ENCODE data around the gene OR6X1. TPM values are rescaled to one million over a fixed set of nuclear protein-coding genes. Genes with fewer than 3 reads are reported as not detected.

OR6X1 gene
- total RNA-seq, 1 donor from 2014 or later: not detected

GRCh38 chr11:123770712-123771111 is 16.4 kb upstream of the OR6X1 start:
- no peak for DNase-seq (ENCODE audit: extremely low spot score, unreplicated experiment)
- Mint-ChIP-seq H3K4me3 (no peak overlapping the region), H3K27ac (peak overlapping the region; percentile 32), H3K4me1 (ENCODE audit: unreplicated experiment) (no peaks in the 10 kb centered on the region), H3K9me3 (no peaks in the 10 kb centered on the region), H3K36me3 (no peaks in the 10 kb centered on the region), H3K27me3 (no peaks in the 10 kb centered on the region)
- no peak for TF ChIP-seq CTCF (conservative IDR thresholded peaks at IDR 0.05)

GRCh38 chr11:123765601-123766000 is 11.3 kb upstream of the OR6X1 start:
- no peak overlapping the region for H3K4me3 Mint-ChIP-seq
- no peak for DNase-seq (ENCODE audit: extremely low spot score, unreplicated experiment)
- no peaks in the 10 kb centered on the region for H3K36me3 Mint-ChIP-seq
- H3K9me3 Mint-ChIP-seq: peaks cover 9% of the 10 kb centered on the region
- no peaks in the 10 kb centered on the region for H3K27me3 Mint-ChIP-seq
- no peak for TF ChIP-seq CTCF (conservative IDR thresholded peaks at IDR 0.05)
- no peak overlapping the region for H3K27ac Mint-ChIP-seq
- H3K4me1 Mint-ChIP-seq (ENCODE audit: unreplicated experiment): no peaks in the 10 kb centered on the region

- Mint-ChIP-seq H3K27ac (no peak overlapping the region), H3K4me3 (no peak overlapping the region), H3K9me3 (peaks cover 9% of the 10 kb centered on the region), H3K4me1 (ENCODE audit: unreplicated experiment) (no peaks in the 10 kb centered on the region), H3K27me3 (peaks cover 3% of the 10 kb centered on the region), H3K36me3 (no peaks in the 10 kb centered on the region)
- DNase-seq (ENCODE audit: extremely low spot score, unreplicated experiment): no peak
- no peak for TF ChIP-seq CTCF (conservative IDR thresholded peaks at IDR 0.05)
Observed at GRCh38 chr11:123762422-123762821, 8.1 kb upstream of the OR6X1 start.

- no peaks in the 10 kb centered on the region for H3K4me1 Mint-ChIP-seq (ENCODE audit: unreplicated experiment)
- H3K27me3 Mint-ChIP-seq: peaks cover 7% of the 10 kb centered on the region
- no peaks in the 10 kb centered on the region for H3K36me3 Mint-ChIP-seq
- no peak for DNase-seq (ENCODE audit: extremely low spot score, unreplicated experiment)
- no peak overlapping the region for H3K4me3 Mint-ChIP-seq
- no peak overlapping the region for H3K27ac Mint-ChIP-seq
- H3K9me3 Mint-ChIP-seq: peaks cover 9% of the 10 kb centered on the region
- TF ChIP-seq CTCF (conservative IDR thresholded peaks at IDR 0.05): no peak
Observed at GRCh38 chr11:123760894-123761293, 6.6 kb upstream of the OR6X1 start.

- peaks cover 9% of the 10 kb centered on the region for H3K9me3 Mint-ChIP-seq
- no peak for TF ChIP-seq CTCF (conservative IDR thresholded peaks at IDR 0.05)
- H3K4me3 Mint-ChIP-seq: no peak overlapping the region
- H3K4me1 Mint-ChIP-seq (ENCODE audit: unreplicated experiment): no peaks in the 10 kb centered on the region
- DNase-seq (ENCODE audit: extremely low spot score, unreplicated experiment): no peak
- H3K36me3 Mint-ChIP-seq: no peaks in the 10 kb centered on the region
- H3K27me3 Mint-ChIP-seq: peaks cover 7% of the 10 kb centered on the region
- no peak overlapping the region for H3K27ac Mint-ChIP-seq
Observed at GRCh38 chr11:123757976-123758375, 3.7 kb upstream of the OR6X1 start.

GRCh38 chr11:123755813-123756212 is 1.5 kb upstream of the OR6X1 start:
- no peaks in the 10 kb centered on the region for H3K9me3 Mint-ChIP-seq
- no peak overlapping the region for H3K4me3 Mint-ChIP-seq
- no peaks in the 10 kb centered on the region for H3K36me3 Mint-ChIP-seq
- DNase-seq (ENCODE audit: extremely low spot score, unreplicated experiment): no peak
- H3K4me1 Mint-ChIP-seq (ENCODE audit: unreplicated experiment): no peaks in the 10 kb centered on the region
- TF ChIP-seq CTCF (conservative IDR thresholded peaks at IDR 0.05): no peak
- H3K27ac Mint-ChIP-seq: no peak overlapping the region
- peaks cover 7% of the 10 kb centered on the region for H3K27me3 Mint-ChIP-seq
